ENCODE measurements around the gene NLGN4X. TPM values are rescaled to one million over a fixed set of nuclear protein-coding genes. Genes with fewer than 3 reads are reported as not detected.

NLGN4X gene
- total RNA-seq, 2 experiments from 2014 or later: not detected

- ChIA-PET POLR2A (no interaction called here), CTCF (no interaction called here)
- TF ChIP-seq CTCF (IDR thresholded peaks at IDR 0.05): no peak
- ATAC-seq (no peak), DNase-seq (no peak)
- no peaks in the 10 kb centered on the region for H3K9me3 Mint-ChIP-seq
- no peaks in the 10 kb centered on the region for H3K4me1 Mint-ChIP-seq (ENCODE audit: low read depth)
- no peaks in the 10 kb centered on the region for H3K27me3 Mint-ChIP-seq
- no peak overlapping the region for H3K27ac Mint-ChIP-seq
- H3K36me3 Mint-ChIP-seq (ENCODE audit: low read depth): no peaks in the 10 kb centered on the region
- intact Hi-C loops (cut with micrococcal nuclease): no loop called here
- no peak overlapping the region for H3K4me3 Mint-ChIP-seq
Observed at GRCh38 chrX:5959286-5959685, 269.4 kb downstream of the NLGN4X start.

- ChIA-PET CTCF (no interaction called here), POLR2A (no interaction called here)
- Mint-ChIP-seq H3K4me1 (ENCODE audit: low read depth) (no peaks in the 10 kb centered on the region), H3K4me3 (no peak overlapping the region), H3K9me3 (no peaks in the 10 kb centered on the region), H3K36me3 (ENCODE audit: low read depth) (no peaks in the 10 kb centered on the region), H3K27me3 (no peaks in the 10 kb centered on the region), H3K27ac (no peak overlapping the region)
- no peak for TF ChIP-seq CTCF (IDR thresholded peaks at IDR 0.05)
- DNase-seq: no peak
- intact Hi-C loops (cut with micrococcal nuclease): no loop called here
- ATAC-seq: no peak
Observed at GRCh38 chrX:5958523-5958922, 270.1 kb downstream of the NLGN4X start.

GRCh38 chrX:5957506-5957905 is 271.2 kb downstream of the NLGN4X start:
- no peaks in the 10 kb centered on the region for H3K4me1 Mint-ChIP-seq (ENCODE audit: low read depth)
- DNase-seq: no peak
- intact Hi-C loops (cut with micrococcal nuclease): no loop called here
- no peak for TF ChIP-seq CTCF (IDR thresholded peaks at IDR 0.05)
- H3K36me3 Mint-ChIP-seq (ENCODE audit: low read depth): no peaks in the 10 kb centered on the region
- POLR2A ChIA-PET: no interaction called here
- CTCF ChIA-PET: no interaction called here
- no peaks in the 10 kb centered on the region for H3K27me3 Mint-ChIP-seq
- no peak overlapping the region for H3K27ac Mint-ChIP-seq
- no peak overlapping the region for H3K4me3 Mint-ChIP-seq
- no peak for ATAC-seq
- no peaks in the 10 kb centered on the region for H3K9me3 Mint-ChIP-seq

GRCh38 chrX:5936438-5936837 is 292.2 kb downstream of the NLGN4X start:
- CTCF ChIA-PET: no interaction called here
- no peak overlapping the region for H3K4me3 Mint-ChIP-seq
- no peak for TF ChIP-seq CTCF (IDR thresholded peaks at IDR 0.05)
- intact Hi-C loops (cut with micrococcal nuclease): no loop called here
- ATAC-seq: no peak
- H3K9me3 Mint-ChIP-seq: no peaks in the 10 kb centered on the region
- DNase-seq: no peak
- H3K36me3 Mint-ChIP-seq (ENCODE audit: low read depth): no peaks in the 10 kb centered on the region
- H3K4me1 Mint-ChIP-seq (ENCODE audit: low read depth): no peaks in the 10 kb centered on the region
- POLR2A ChIA-PET: no interaction called here
- no peak overlapping the region for H3K27ac Mint-ChIP-seq
- H3K27me3 Mint-ChIP-seq: no peaks in the 10 kb centered on the region

GRCh38 chrX:5928224-5928623 is 300.4 kb downstream of the NLGN4X start:
- ChIA-PET POLR2A (no interaction called here), CTCF (no interaction called here)
- Mint-ChIP-seq H3K27ac (no peak overlapping the region), H3K27me3 (no peaks in the 10 kb centered on the region), H3K9me3 (no peaks in the 10 kb centered on the region), H3K4me1 (ENCODE audit: low read depth) (no peaks in the 10 kb centered on the region), H3K36me3 (ENCODE audit: low read depth) (no peaks in the 10 kb centered on the region), H3K4me3 (no peak overlapping the region)
- TF ChIP-seq CTCF (IDR thresholded peaks at IDR 0.05): no peak
- intact Hi-C loops (cut with micrococcal nuclease): no loop called here
- ATAC-seq: no peak
- no peak for DNase-seq

Data from activated CD8-positive, alpha-beta T cell treated with anti-CD3 and anti-CD28 coated beads for 36 hours (primary cell).